GM18519 (cell line): ENCODE measurements around the gene GRAP2.
"Not testable (repeated sequence)": the region's sequence is repeated elsewhere in the genome, so short reads cannot be mapped to it uniquely, and the experiment has no call there.

Experiments used
- ATAC-seq: cut with Tn5 transposase; IDR thresholded peaks from one replicate; pipeline ENCODE4 v1.9.1; 2021; ENCODE audit warnings: mild to moderate bottlenecking, moderate library complexity; ENCODE audit not compliant: unreplicated experiment, low FRiP score

GRAP2 gene

DNA sequence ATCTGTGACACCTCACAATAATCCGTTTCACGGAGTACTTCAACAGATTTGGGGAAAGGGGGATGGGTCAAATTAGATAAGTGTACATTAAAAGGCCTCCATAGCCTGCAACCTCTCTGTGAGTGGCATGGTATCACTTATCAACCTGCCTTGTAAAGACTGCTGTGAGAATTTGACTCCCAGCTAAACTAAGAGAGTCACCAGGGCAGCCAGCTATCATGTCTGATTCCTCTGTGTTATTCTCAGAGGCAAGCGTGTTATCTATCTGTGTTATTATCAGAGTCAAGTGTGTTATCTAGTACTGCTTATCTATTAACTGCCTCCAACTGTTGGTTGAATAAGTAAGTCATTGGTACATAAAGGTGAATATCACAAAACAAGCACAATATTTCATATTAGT is 89.8 kb downstream of the GRAP2 start:
- ATAC-seq: no peak

DNA sequence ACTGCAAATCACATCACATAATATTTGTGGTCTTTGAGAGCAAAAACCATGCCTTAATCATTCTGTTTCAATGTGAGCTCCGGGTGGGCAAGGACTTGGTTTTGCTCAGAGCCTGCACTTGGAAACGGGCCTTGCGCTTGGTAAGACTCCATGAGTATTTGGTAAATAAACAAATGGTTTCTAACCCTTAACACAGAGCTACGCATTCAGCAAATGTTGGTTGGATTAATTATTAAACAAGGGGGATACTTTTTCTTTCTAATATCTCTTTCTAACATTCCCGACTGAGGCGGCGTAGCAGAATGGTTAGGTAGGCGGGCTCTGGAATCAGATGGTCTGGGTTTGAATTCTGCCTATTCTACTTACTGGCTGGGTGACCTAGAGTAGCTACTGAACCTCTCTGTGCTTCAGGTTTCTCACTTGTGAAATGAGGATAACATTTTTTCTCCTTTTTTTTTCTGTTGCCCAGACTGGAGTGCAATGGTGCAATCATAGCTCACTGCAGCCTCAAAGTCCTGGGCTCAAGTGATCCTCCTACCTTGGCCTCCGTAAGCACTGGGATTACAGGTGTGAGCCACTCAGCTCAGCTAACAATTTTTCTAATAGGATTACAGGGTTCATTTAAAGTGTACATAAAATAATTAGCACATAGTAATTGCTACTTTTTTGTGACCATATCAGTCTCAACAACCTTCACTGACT is 90.4 kb downstream of the GRAP2 start:
- ATAC-seq: no peak

DNA sequence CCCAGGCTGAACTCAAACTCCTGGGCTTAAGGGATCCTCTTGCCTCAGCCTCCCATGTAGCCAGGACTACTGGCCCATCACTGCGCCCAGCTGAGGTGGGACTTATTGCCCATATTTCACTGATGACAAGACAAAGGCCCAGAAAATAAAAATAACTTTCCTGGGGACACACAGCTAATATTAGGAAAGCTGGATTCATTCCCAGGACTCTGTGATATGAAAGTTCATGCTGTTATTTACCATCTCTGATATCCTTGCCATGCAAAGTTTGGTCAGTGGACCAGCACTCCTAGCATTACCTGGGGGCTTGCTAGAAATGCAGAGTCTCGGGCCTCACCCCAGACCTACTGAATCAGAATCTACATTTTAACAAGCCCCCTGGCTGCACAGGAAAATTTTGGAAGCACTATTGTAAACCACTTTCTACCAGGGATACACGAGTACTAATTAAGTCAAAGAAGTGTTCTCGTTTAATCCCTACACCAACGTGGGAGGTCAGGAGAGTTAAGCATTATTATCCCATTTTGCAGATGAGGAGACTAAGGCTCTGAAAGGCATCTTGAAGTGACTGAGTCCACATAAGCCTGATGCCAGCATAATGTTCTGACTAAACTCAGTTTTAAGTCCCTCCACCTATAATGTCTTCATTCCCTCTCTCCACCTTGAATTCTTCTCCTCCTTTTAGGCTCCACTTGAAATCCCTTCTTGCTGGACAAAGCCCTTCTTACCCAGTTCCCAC is 91.4 kb downstream of the GRAP2 start:
- no peak for ATAC-seq

DNA sequence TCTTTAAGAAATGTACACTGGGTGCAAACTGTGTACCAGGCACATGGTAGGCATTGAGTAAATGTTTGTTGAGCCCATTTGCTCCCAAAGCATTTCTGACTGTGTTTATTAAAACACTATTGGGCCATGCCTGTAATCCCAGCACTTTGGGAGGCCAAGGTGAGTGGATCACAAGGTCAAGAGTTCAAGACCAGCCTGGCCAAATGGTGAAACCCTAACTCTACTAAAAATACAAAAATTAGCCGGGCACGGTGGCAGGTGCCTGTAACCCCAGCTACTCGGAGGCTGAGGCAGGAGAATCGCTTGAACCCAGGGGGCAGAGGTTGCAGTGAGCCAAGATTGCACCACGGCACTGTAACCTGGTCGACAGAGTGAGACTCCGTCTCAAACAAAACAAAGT is 92.0 kb downstream of the GRAP2 start:
- not testable (repeated sequence) for ATAC-seq

DNA sequence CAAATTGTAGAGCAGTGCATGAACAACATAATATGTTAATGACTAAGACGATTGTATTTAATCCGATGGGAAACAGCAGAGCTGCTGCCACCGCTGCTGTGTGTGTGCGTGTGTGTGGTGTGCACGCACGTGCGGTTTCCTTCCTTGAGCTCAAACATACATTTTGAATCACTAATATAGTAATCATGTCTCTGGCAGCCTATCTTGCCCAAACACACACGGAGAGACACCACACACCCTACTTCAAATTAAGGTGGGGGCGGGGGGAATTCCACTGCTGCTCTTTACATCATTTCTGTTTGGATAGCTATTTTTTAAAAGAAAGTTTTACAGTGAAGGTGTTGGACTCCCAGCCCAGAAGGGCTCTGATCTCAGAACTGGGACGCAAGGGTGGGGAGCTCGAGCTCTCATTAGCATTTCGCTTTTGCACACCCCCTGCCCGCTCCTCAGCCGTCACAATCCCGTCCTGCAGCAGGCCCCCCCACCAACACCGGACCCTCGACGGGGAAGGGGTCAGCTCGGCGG is 93.2 kb downstream of the GRAP2 start:
- ATAC-seq: no peak

DNA sequence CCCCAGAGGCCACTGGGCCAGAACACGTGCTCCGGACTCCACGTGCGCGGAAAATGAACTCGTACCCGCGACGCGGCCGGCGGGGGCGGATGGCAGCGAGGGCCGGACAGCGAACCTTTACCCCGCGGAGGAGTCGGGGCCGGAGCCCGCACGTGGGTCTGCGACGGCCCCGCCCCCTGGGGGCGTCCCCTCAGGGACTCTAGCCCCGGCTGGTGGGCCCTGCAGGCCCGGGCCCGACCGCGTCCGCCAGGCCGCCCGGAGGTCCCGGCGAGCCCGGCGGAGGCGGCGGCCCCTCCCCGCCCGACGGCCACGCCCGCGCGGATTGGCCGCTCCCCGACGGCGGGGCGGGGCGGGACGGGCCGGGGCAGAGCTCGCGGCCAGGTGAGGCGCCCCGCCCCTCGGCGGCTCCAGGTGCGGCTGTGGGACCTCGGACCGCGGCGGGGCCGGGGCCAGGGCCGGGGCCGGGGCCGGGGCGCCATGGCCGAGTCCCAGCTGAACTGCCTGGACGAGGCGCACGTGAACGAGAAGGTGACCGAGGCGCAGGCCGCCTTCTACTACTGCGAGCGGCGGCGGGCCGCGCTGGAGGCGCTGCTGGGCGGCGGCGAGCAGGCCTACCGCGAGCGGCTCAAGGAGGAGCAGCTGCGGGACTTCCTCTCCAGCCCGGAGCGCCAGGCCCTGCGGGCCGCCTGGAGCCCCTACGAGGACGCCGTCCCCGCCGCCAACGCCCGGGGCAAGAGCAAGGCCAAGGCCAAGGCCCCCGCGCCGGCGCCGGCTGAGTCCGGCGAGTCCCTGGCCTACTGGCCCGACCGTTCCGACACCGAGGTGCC is 93.9 kb downstream of the GRAP2 start, which contains the start of gene FAM83F:
Gene FAM83F, plus strand, starts transcription at position 389 of the 827 bp plus-strand sequence. Its CDS starts 89 bp downstream, at position 478.
- no peak for ATAC-seq

DNA sequence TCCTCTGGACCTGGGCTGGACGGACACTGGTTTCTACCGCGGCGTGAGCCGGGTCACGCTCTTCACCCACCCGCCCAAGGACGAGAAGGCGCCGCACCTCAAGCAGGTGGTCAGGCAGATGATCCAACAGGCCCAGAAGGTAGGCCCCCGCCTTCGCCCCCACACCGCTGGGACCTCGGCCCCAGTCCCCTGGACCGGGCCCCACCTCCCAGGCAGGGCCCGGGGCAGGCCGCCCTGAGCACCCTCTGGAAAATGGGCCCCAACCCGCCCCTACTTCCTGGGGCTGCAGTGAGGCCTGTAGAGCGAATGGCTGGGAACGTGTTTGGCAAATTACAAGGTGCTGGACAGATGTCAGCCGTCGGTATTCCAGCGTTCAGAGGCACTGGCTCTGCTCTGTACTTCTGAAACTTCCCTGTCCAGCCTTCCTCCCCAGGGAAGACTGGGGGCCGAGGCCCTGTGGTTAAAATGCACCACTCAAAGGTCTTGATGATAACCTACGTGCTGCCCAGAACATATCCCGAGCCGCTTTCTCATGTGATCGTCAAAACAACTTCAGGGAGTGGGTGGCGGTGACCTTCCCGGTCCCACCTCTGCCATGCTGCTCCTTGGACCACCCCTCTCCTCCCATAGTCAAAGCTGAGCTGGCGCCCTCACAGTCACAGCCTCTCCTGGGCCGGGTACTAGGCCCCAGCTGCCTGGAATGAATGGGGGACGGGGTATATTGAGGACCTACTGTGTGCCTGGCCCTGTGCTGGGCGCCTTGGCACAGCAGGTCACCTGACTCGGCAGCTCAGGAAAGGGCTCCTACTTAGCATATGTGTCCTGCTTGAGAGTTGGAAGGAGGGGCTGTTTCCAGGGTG is 94.7 kb downstream of the GRAP2 start:
- no peak for ATAC-seq

DNA sequence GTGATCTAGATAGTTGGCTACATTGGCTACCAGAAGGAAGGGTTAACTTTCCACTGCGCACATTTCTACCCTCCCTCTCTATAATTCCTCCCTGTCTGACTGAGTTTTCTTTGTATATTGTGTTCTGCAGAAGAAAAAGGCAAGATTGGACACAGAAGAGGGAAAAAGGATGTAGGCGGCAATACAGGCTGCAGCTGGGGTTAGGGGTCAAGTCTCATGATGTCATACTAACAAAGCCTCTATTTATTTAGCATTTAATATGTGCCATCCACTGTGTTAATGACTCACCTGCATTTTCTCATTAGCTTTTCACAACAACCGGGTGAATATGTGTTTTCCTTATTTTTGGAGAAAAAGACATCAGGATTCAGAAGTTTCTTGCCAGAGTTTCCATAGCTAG is 95.8 kb downstream of the GRAP2 start:
- no peak for ATAC-seq

DNA sequence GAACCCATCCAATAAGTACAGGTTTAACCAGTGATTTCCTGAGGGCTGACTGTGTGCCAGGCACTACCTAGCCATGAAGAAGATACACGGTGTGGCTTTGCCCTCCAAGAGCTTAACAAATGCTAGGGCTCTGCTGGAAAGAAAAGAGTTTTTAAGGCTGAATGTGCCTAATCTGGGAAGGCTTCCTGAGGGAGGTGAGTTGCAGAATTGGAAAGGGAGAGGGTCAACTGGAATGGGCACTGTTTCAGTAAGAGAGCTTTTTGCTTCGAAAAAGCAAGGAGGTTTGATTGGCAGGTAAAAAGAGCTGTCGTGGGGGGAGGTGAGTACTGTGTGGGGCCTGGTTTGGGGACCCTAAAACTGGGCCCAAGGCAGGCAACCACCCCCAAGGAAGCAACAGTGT is 96.5 kb downstream of the GRAP2 start:
- ATAC-seq: no peak

DNA sequence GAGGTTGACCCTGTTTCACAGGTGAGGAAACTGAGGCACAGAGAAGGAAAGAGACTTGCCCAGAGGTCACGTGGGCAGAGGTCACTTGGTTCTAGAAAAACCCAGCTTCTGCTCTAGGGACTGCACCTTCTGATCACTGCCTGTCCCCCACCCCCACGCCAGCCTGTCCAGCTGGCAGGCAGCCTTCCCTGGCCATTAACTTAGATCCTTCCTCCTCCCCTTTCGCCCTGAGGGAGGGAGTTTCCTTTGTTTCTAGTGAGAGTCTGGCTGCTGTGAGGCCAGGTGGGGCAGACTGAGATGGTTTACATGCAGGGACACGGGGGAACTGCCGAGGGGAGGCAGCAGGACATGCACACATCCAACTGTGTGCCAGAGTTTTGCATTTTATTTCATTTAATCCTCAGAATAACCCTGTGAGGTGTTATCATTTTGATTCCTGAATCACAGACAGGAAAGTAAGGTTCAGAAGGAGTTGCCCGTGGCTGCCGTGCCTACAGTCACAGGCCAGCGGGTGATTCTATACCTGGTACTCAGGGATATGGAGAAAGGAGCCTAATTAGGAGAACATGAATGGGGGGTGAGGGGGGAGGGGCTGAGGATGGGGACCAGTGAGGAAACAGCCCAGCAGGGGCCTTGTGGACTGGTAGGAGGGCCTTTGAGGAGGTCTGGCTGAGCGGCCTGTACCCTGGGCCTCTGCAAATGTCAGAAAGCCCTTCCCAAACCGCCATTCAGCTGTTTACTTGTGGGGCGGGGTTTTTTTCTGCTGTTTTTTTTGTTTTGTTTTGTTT is 97.2 kb downstream of the GRAP2 start:
- no peak for ATAC-seq

DNA sequence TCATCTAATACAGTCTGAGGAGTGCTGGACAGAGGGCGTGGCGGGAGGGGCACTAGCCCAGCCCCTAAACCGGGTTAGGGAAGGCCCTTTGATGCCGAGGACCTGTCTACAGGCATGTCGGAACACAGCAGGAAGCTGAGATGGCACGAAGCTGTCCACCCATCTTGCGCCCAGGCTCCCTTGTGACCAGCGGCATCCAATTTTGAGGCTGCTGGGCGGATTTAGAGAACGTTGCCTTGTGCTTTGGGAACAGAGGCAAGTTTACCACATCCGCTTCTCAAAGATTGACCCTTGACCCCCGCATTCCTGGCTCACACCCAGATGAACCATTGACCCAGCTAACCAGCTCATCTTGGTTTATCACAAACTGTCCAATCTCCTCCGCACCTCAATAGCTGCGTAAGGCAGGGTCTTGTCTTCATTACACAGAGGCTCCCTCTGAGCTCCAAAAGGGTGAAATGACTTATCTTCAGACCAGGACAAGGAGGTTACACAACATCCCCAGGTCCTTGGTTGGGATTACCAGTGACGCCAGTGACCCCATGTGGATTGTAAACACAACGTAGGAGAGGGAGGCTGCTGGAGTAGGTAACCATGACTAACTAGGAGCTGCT is 98.4 kb downstream of the GRAP2 start:
- no peak for ATAC-seq

DNA sequence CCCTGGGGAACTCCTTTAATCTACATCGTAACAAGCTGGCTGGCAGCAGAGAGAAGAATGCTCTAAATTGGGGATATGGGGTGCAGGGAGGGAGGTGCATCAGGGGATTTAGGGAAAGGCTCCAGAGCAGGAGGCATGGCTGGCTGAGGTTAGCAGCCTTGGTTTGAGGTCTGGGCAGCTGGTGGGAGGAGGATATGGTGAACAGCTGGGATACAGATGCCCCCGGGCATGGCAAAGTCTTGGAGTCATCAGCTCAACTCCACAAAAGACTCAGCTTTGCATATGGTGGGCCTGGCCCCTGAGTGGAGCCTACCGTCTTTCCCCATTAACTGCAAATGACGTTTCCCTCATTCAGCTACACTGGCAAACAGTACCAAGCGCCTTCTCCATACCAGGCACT is 99.3 kb downstream of the GRAP2 start:
- ATAC-seq: no peak

DNA sequence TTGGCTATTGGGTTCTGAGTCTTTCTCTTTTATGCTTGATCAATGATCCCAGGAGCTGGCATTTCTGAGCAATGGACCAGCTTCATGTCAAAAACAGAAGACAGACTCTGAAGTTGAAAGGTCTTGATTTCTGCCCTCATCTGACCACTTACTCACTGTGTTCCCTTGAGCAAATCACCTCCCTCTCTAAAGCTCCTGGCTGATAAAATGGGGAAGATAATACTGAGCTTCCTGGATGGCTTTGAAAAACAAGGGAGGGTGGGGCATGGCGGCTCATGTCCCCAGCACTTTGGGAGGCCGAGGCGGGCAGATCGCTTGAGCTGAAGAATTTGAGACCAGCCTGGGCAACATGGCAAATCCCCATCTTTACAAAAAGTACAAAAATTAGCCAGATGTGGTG is 100.2 kb downstream of the GRAP2 start:
- no peak for ATAC-seq

DNA sequence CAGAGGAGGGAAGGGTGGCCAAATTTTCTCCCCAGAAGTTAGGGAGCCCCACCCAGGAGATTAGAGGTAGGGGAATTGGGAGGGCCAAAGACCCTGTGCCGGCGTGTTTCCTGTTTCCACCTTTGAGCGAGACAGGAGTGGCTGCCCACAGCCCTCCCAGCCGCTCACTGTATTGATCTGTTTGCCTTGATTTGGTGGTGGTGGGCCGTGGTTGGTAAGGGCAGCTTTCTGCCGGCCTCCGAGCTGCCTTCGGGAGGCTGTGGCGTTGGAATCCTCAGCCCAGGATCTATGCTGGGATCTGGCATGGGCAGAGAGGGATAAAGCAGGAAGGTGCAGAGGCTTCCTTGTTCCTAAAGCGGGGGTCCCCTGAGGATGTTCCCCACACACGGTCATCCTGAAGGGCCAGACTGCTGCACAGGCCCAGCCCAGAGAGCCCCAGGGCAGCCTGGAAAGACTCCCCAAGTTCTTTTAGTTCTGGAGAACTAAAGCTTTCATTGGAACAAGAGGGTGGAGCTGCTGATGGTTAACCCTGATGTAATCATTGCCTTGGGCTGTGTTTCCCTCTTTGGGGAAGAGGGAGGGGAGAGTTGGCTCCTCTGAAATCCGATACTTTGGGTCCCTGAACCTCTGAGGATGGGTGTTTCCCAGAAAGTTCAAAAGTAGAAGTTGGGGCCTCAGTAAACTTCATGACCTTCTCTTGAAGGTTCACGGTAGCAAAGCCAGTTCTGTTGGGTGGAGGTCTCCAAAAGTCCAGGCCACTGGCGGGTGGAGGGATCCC is 101.1 kb downstream of the GRAP2 start:
- ATAC-seq: no peak

DNA sequence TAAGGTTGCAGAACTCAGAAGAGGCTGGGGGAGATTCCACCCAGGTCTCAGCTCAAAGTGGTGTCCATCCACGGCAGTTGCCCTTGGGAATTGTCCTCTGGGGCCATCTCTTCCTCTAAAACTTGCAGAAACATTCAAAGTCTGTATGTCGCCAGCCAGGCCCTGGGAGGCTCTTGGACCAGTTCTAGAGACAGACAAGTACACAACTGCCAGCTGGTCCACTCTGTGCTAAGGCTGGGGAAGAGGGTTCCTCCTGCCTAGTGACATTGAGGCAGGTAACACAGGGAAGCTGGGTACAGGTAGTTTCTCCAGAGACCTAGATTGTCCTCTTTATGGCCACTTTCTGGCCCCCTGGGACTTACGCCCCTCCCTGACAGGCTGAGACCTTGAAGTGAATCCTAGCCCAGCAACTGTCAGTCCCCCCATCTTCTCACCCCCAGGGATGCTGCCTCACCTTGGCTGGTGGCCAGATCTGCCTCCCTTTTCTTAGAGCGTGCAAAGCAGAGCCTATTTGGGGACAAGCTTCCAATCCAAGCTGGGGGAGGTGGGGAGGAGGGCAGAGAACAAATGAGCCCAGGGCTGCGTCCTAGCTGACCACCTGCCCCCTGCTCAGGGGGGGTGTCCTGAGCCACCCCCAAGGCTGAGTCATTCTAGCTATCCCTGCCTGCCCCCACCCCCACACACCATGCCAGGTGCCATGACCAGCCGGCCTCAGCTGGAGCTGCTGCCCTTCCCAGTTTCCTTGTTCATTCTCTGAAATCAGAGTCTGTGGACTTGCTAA is 102.2 kb downstream of the GRAP2 start:
- no peak for ATAC-seq

DNA sequence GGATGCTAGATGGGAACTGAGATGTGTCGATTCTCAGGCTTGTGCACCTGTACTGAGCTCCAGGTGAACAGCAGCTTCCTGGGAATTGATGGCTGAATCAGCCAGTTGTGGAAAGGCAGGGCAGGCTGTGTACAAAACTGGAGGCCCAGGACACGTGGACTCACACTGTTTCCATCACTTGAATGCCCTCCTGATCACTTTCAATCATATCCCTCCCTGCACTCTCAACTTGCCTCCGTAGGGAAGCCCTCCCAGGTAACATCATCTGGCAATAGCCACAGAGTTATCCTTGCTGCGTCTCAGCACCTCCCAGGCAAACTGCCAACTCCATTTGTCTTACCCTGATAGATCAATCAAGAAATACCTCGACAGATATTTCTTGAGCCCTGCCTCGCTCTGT is 104.0 kb downstream of the GRAP2 start:
- ATAC-seq: no peak

DNA sequence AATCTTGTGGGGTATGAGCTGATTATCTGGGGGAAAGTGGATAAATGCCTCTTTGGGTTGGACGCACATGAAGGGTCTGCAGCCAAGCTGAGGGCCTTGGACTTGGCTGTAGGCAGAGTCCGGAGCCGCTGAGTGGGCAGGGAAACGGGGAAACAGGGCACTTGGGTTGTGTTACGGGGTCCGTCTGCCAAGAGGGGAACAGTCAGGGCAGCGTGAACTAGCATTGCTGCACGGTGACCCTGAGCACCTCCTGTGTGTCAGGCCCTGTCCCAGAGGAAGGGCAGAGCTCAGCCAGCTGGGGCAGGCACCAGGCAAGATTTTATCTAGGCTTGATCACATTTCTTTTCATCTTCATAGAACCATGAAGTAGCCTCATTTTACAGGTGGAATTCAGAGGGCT is 105.8 kb downstream of the GRAP2 start:
- ATAC-seq: no peak
